AG09309 (cell line): ENCODE measurements around the gene ATP9B.

Source experiments
- DNase-seq: peaks from one replicate; pipeline ENCODE4 v3.0.0-alpha.2; 2010; ENCODE audit warnings: low read depth
- H3K4me3 ChIP-seq: 2 replicates; pipeline ENCODE4 v1.5.1; 2011; ENCODE audit warnings: mild to moderate bottlenecking, low read depth, low read length, moderate library complexity; ENCODE audit not compliant: control insufficient read depth
- CTCF ChIP-seq: IDR thresholded peaks from 2 replicates; pipeline ENCODE4 v1.5.1; 2011; ENCODE audit warnings: mild to moderate bottlenecking, low read depth, low read length, inconsistent platforms; ENCODE audit not compliant: insufficient read depth, control insufficient read depth; ENCODE audit errors: missing control alignments

The ATP9B gene

GRCh38 chr18:79382681-79383387 is 313.6 kb downstream of the ATP9B start:
- no peak overlapping the region for H3K4me3 ChIP-seq
- no peak for DNase-seq
- no peak for TF ChIP-seq CTCF

GRCh38 chr18:79383388-79384056 is 314.3 kb downstream of the ATP9B start:
- no peak for DNase-seq
- no peak for TF ChIP-seq CTCF
- H3K4me3 ChIP-seq, result no peak overlapping the region

DNA sequence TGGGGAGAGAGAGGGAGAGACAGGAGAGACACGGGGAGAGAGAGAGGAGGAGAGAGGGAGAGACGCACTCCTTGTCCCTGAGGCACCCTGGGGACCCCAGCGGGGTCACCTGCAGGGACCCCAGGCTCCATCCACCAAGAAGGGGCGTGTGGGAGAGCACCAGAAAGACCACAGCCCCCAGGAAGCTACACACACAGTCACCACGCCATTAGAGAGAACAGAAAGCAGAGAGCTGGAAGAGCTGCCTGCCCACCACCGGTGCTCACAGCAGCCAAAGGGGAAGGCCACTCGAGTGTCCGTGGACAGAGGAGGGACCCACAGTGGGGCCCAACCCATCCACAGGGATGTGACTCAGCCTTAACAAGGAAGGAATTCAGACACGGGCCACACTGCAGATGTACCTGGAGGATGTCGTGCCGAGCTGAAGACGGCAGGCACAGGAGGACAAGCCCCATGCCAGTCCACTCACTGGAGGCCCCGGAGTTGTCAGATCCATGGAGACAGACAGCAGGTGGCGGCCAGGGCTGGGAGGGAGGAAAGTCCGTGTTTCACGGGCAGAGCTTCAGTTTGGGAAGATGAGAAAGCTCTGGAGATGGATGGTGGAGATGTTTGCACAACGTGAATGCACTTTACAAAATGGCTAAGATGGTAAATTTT is 315.1 kb downstream of the ATP9B start:
- no peak for TF ChIP-seq CTCF
- no peak overlapping the region for H3K4me3 ChIP-seq
- DNase-seq, result no peak

DNA sequence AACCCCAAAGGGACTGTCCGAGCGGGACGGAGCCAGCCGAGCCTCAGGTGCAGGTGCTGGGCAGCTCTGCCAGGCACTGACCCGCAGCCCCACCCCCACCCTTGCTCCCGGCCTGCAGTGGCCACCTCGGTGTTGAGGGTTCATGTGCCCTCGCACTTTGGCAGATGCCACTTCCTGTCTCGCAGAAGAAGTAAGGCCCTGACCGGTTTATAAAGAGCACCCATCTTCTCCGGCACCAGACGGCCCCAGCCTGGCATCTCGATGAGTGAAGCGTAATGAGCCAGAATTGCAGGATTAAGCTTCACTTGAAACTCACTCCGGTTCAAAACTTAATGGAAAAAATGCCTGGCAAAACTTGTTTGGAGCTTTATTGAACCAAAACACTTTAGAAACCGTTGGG is 315.6 kb downstream of the ATP9B start:
- DNase-seq, result no peak
- TF ChIP-seq CTCF, result no peak
- H3K4me3 ChIP-seq, result no peak overlapping the region

DNA sequence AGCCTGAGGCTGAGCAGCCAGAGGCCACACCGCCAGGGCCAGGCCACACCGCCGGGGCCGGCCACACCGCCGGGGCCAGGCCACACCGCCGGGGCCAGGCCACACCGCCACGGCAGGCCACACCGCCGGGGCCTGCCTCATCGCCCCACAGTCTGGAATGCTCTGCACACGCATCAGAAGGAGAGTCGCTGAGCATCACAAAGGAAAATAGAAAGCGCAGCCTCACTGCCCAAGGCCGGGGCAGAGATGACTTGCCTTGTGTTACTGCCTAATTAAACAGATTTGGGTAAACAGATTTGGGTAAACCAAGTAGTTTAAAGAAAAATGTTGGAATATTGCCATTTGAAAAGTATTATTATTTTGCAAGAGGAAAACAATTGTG is 316.1 kb downstream of the ATP9B start:
- no peak for DNase-seq
- no peak for TF ChIP-seq CTCF
- H3K4me3 ChIP-seq, result no peak overlapping the region

GRCh38 chr18:79385708-79386341 is 316.6 kb downstream of the ATP9B start:
- DNase-seq, result no peak
- TF ChIP-seq CTCF, result no peak
- H3K4me3 ChIP-seq, result no peak overlapping the region
